Adrenal gland (tissue), 5 donors: ENCODE data around the gene PITHD1.

Source experiments
- POLR2A ChIP-seq, 2 donors: fragments of 450-650 bp; IDR thresholded peaks; one replicate each; pipeline ENCODE4 v1.6.1; 2017; ENCODE audit warnings: antibody characterized with exemption in 2 of 2, mild to moderate bottlenecking in 2 of 2, moderate library complexity in 1 of 2
- TF ChIP-seq, protein P1 (sequence below), 6 experiments: fragments of 450-650 bp in 4 of 6; fragments of 200-600 bp in 2 of 6; sonication (generic) in 1 of 6; IDR thresholded peaks; 1 replicate in 5 of 6; 2 replicates in 1 of 6; pipeline versions ENCODE4 v1.5.1 to v1.8.0; 2016 to 2021; ENCODE audit warnings: antibody characterized with exemption in 6 of 6, mild to moderate bottlenecking in 2 of 6, moderate library complexity in 1 of 6
- donor health status: DM: no; HTN: no; CAD: no.

DNA sequence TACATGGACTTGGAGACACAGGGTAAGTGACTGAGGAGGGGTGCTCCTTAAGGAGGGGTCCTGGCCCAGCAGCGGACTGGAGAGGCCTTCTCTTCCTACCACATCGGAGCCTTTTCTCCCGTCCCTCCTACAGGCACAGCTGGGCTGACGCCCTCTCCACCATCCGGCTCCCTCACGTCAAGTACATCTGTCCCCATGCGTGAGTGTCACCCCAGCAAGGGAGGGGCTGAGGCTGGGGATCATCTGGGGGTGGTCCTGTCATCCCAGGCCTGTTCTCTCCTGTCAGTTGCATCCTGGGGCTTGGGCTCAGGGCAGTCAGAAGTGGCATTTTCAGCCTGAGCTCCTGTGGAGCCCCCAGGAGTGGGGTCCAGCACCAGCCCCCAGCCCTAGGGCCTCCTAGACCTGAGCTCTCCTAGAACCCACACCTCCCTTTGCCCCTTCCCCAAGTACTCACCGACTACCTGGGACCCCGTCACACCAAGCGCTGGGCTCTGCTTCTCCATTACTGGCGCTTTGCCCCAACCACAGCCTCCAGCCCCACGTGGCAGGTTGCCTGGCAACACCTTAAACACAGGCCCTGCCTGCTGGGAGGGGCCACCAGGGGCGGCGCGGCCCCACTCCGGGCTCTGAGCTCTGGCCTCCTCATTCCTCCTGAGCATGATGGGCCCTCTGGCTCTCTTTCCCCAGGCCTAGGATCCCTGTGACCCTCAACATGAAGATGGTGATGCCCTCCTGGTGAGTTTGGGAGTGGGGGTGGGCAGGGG, 15.0 kb downstream of the PITHD1 start:
- no peak for TF ChIP-seq POLR2A (IDR thresholded peaks at IDR 0.05)
- TF ChIP-seq, protein P1, sequence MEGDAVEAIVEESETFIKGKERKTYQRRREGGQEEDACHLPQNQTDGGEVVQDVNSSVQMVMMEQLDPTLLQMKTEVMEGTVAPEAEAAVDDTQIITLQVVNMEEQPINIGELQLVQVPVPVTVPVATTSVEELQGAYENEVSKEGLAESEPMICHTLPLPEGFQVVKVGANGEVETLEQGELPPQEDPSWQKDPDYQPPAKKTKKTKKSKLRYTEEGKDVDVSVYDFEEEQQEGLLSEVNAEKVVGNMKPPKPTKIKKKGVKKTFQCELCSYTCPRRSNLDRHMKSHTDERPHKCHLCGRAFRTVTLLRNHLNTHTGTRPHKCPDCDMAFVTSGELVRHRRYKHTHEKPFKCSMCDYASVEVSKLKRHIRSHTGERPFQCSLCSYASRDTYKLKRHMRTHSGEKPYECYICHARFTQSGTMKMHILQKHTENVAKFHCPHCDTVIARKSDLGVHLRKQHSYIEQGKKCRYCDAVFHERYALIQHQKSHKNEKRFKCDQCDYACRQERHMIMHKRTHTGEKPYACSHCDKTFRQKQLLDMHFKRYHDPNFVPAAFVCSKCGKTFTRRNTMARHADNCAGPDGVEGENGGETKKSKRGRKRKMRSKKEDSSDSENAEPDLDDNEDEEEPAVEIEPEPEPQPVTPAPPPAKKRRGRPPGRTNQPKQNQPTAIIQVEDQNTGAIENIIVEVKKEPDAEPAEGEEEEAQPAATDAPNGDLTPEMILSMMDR (IDR thresholded peaks at IDR 0.05), result no peak
